GM18498 (cell line): Measurements from ENCODE around the gene FDXR.

Experiments used
- ATAC-seq: cut with Tn5 transposase; IDR thresholded peaks from one replicate; pipeline ENCODE4 v1.9.1; 2021; ENCODE audit warnings: mild to moderate bottlenecking, moderate library complexity; ENCODE audit not compliant: unreplicated experiment

FDXR gene

GRCh38 chr17:74815550-74816370 lies 57.0 kb downstream of the FDXR start:
- ATAC-seq: no peak

DNA sequence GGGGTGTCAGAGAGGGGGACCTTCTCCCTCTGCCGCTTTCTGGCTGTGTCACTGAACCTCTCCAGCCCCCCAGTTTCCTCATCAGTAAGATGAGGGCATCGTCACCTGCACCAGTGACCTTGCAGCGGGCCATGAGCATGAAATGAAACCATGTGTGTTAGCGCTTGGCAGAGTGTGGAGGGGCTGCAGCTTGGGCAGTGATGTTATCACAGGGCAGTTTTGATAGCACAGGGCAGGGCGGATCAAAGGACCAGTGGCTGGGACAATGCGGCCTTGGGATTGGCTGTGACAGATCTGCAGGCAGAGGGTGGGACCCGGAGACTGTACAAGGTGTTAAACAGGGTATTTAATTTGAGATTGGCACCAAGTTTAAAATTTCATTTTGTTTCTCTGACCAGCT lies 57.7 kb downstream of the FDXR start:
- no peak for ATAC-seq

DNA sequence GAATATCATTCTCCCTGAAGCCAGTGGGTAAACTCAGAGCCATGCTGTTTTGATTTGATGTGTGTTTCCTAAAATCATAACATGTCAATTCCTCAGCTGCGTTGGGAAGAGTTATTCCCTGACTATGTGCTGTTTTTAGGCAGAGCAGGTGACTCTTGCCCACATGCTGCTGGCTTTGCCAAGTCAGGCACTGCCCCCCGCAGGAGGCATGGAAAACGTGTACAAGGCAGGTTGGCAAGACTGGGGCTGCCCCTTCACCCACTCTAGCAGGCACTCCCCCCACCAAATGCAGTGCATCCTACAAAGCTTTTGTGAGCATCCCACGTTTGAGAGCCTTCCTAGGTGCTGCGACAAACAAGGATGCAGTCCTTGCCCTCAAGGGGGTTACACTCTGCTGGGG lies 58.3 kb downstream of the FDXR start:
- no peak for ATAC-seq
